Activated naive CD4-positive, alpha-beta T cell treated with anti-CD3 and anti-CD28 coated beads for 36 hours (primary cell): ENCODE measurements around the gene RAPGEF2. TPM values are rescaled to one million over a fixed set of nuclear protein-coding genes. Genes with fewer than 3 reads are reported as not detected.

Experiments used
- CTCF ChIA-PET: fragments of 350-600 bp; sonication (Branson Sonifier 250); formaldehyde crosslinking; loops from one replicate; lab custom pipeline; 2021; ENCODE audit warnings: antibody characterized with exemption; lab: Charles Lee
- DNase-seq: peaks from one replicate; pipeline ENCODE4 v3.0.0-alpha.2; 2020
- H3K27ac Mint-ChIP-seq: one replicate; pipeline ENCODE4 v1.8.0; 2021; ENCODE audit warnings: mild to moderate bottlenecking, mixed read lengths
- H3K27me3 Mint-ChIP-seq: one replicate; pipeline ENCODE4 v1.8.0; 2021; ENCODE audit warnings: low read depth, mixed read lengths
- H3K36me3 Mint-ChIP-seq: one replicate; pipeline ENCODE4 v1.8.0; 2021; ENCODE audit warnings: low read depth, mixed read lengths
- H3K4me1 Mint-ChIP-seq: one replicate; pipeline ENCODE4 v1.8.0; 2021; ENCODE audit warnings: low read depth, mixed read lengths
- H3K4me3 Mint-ChIP-seq: one replicate; pipeline ENCODE4 v1.8.0; 2021; ENCODE audit warnings: mild to moderate bottlenecking, moderate library complexity, mixed read lengths
- H3K9me3 Mint-ChIP-seq: one replicate; pipeline ENCODE4 v1.8.0; 2021; ENCODE audit warnings: mixed read lengths
- intact Hi-C: fragments of 100-400 bp; cut with micrococcal nuclease; formaldehyde crosslinking; loops from one replicate; pipeline ENCODE4 v1.15.1; 2023
- total RNA-seq, 2 experiments: library from RNA; stranded (reverse); gene quantifications; one replicate each; pipeline ENCODE4 v1.2.3, GENCODE V29; 2021

Gene RAPGEF2
- total RNA-seq, 2 experiments from 2014 or later: 21.2 to 26.1 TPM

- intact Hi-C loops: no loop called here
- Mint-ChIP-seq H3K4me3 (no peak overlapping the region), H3K9me3 (no peaks in the 10 kb centered on the region), H3K27me3 (no peaks in the 10 kb centered on the region), H3K27ac (no peak overlapping the region), H3K4me1 (peaks cover 11% of the 10 kb centered on the region), H3K36me3 (peaks cover 4% of the 10 kb centered on the region)
- no peak for DNase-seq
- CTCF ChIA-PET: no interaction called here
Observed at GRCh38 chr4:159220353-159220752, 117.5 kb downstream of the RAPGEF2 start.

GRCh38 chr4:159221280-159221679 is 118.4 kb downstream of the RAPGEF2 start:
- Mint-ChIP-seq H3K36me3 (peaks cover 2% of the 10 kb centered on the region), H3K4me1 (peaks cover 11% of the 10 kb centered on the region), H3K27ac (no peak overlapping the region), H3K27me3 (no peaks in the 10 kb centered on the region), H3K9me3 (no peaks in the 10 kb centered on the region), H3K4me3 (no peak overlapping the region)
- intact Hi-C loops: no loop called here
- DNase-seq: no peak
- CTCF ChIA-PET: no interaction called here

- intact Hi-C loops: no loop called here
- no peak for DNase-seq
- Mint-ChIP-seq H3K27ac (no peak overlapping the region), H3K27me3 (no peaks in the 10 kb centered on the region), H3K36me3 (peaks cover 2% of the 10 kb centered on the region), H3K4me3 (no peak overlapping the region), H3K9me3 (no peaks in the 10 kb centered on the region), H3K4me1 (peaks cover 14% of the 10 kb centered on the region)
- CTCF ChIA-PET: no interaction called here
Observed at GRCh38 chr4:159222043-159222552, 119.2 kb downstream of the RAPGEF2 start.

GRCh38 chr4:159224408-159224807 is 121.5 kb downstream of the RAPGEF2 start:
- no peak for DNase-seq
- no peaks in the 10 kb centered on the region for H3K27me3 Mint-ChIP-seq

GRCh38 chr4:159227378-159227777 is 124.5 kb downstream of the RAPGEF2 start:
- peaks cover 2% of the 10 kb centered on the region for H3K36me3 Mint-ChIP-seq
- no peak overlapping the region for H3K27ac Mint-ChIP-seq
- intact Hi-C loops: no loop called here
- peaks cover 2% of the 10 kb centered on the region for H3K9me3 Mint-ChIP-seq
- CTCF ChIA-PET: interaction anchor here (0.8 kb wide), 1 partner anchor 24 kb away, joined by 3 read pairs; no protein-coding TSS in a partner anchor
- H3K4me3 Mint-ChIP-seq: no peak overlapping the region
- DNase-seq: no peak
- H3K4me1 Mint-ChIP-seq: peaks cover 16% of the 10 kb centered on the region
- H3K27me3 Mint-ChIP-seq: no peaks in the 10 kb centered on the region

More at GRCh38 chr4:159224408-159224807, 121.5 kb downstream of the RAPGEF2 start:
- Mint-ChIP-seq H3K27ac (no peak overlapping the region), H3K9me3 (no peaks in the 10 kb centered on the region), H3K36me3 (peaks cover 2% of the 10 kb centered on the region), H3K4me3 (no peak overlapping the region), H3K4me1 (peaks cover 16% of the 10 kb centered on the region)
- intact Hi-C loops: no loop called here
- CTCF ChIA-PET: interaction anchor here (0.7 kb wide), 1 partner anchor 250 kb away, joined by 3 read pairs; no protein-coding TSS in a partner anchor

GRCh38 chr4:159227984-159228383 is 125.1 kb downstream of the RAPGEF2 start:
- peaks cover 2% of the 10 kb centered on the region for H3K9me3 Mint-ChIP-seq
- peaks cover 21% of the 10 kb centered on the region for H3K4me1 Mint-ChIP-seq
- CTCF ChIA-PET: interaction anchor here (0.6 to 1.2 kb wide), 2 partner anchors 10 to 504 kb away, joined by 3 read pairs; no protein-coding TSS in a partner anchor
- peaks cover 2% of the 10 kb centered on the region for H3K36me3 Mint-ChIP-seq
- H3K27ac Mint-ChIP-seq: no peak overlapping the region
- intact Hi-C loops: no loop called here
- no peak overlapping the region for H3K4me3 Mint-ChIP-seq
- H3K27me3 Mint-ChIP-seq: no peaks in the 10 kb centered on the region
- no peak for DNase-seq

GRCh38 chr4:159229164-159229563 is 126.3 kb downstream of the RAPGEF2 start:
- H3K4me3 Mint-ChIP-seq: no peak overlapping the region
- intact Hi-C loops: no loop called here
- DNase-seq: no peak
- H3K4me1 Mint-ChIP-seq: peaks cover 26% of the 10 kb centered on the region
- H3K36me3 Mint-ChIP-seq: peaks cover 3% of the 10 kb centered on the region
- H3K27ac Mint-ChIP-seq: no peak overlapping the region
- peaks cover 2% of the 10 kb centered on the region for H3K9me3 Mint-ChIP-seq
- CTCF ChIA-PET: interaction anchor here (1.2 kb wide), 1 partner anchor 505 kb away, joined by 3 read pairs; no protein-coding TSS in a partner anchor
- H3K27me3 Mint-ChIP-seq: no peaks in the 10 kb centered on the region

GRCh38 chr4:159232465-159233106 is 129.7 kb downstream of the RAPGEF2 start:
- H3K36me3 Mint-ChIP-seq: peaks cover 7% of the 10 kb centered on the region
- peaks cover 22% of the 10 kb centered on the region for H3K4me1 Mint-ChIP-seq
- intact Hi-C loops: loop anchor here (1.0 kb wide), 1 partner anchor 26 kb away; no protein-coding TSS in a partner anchor
- no peak overlapping the region for H3K27ac Mint-ChIP-seq
- peaks cover 2% of the 10 kb centered on the region for H3K9me3 Mint-ChIP-seq
- no peaks in the 10 kb centered on the region for H3K27me3 Mint-ChIP-seq
- no peak overlapping the region for H3K4me3 Mint-ChIP-seq
- DNase-seq: no peak
- CTCF ChIA-PET: no interaction called here

- no peak for DNase-seq
- Mint-ChIP-seq H3K9me3 (peaks cover 2% of the 10 kb centered on the region), H3K27ac (no peak overlapping the region), H3K36me3 (peaks cover 8% of the 10 kb centered on the region), H3K27me3 (no peaks in the 10 kb centered on the region), H3K4me3 (no peak overlapping the region), H3K4me1 (peaks cover 39% of the 10 kb centered on the region)
- CTCF ChIA-PET: interaction anchor here (2.7 kb wide), 1 partner anchor 33 kb away, joined by 8 read pairs; no protein-coding TSS in a partner anchor
- intact Hi-C loops: no loop called here
Observed at GRCh38 chr4:159235779-159236368, 133.0 kb downstream of the RAPGEF2 start.

GRCh38 chr4:159237975-159238374 is 135.1 kb downstream of the RAPGEF2 start:
- DNase-seq: no peak
- Mint-ChIP-seq H3K9me3 (no peaks in the 10 kb centered on the region), H3K27ac (no peak overlapping the region), H3K27me3 (no peaks in the 10 kb centered on the region), H3K4me3 (no peak overlapping the region), H3K4me1 (peaks cover 29% of the 10 kb centered on the region), H3K36me3 (peaks cover 11% of the 10 kb centered on the region)
- CTCF ChIA-PET: interaction anchor here (0.6 to 1.5 kb wide), 3 partner anchors 10 to 88 kb away, joined by 3 to 6 read pairs (median 5); no protein-coding TSS in a partner anchor
- intact Hi-C loops: no loop called here

GRCh38 chr4:159238631-159239030 is 135.8 kb downstream of the RAPGEF2 start:
- Mint-ChIP-seq H3K9me3 (no peaks in the 10 kb centered on the region), H3K27me3 (no peaks in the 10 kb centered on the region), H3K4me3 (no peak overlapping the region), H3K36me3 (peaks cover 10% of the 10 kb centered on the region), H3K4me1 (peaks cover 25% of the 10 kb centered on the region), H3K27ac (no peak overlapping the region)
- CTCF ChIA-PET: no interaction called here
- intact Hi-C loops: no loop called here
- no peak for DNase-seq

GRCh38 chr4:159239629-159240028 is 136.8 kb downstream of the RAPGEF2 start:
- CTCF ChIA-PET: interaction anchor here (0.6 kb wide), 1 partner anchor 565 kb away, joined by 4 read pairs; no protein-coding TSS in a partner anchor
- Mint-ChIP-seq H3K4me1 (peaks cover 25% of the 10 kb centered on the region), H3K9me3 (no peaks in the 10 kb centered on the region), H3K36me3 (peaks cover 16% of the 10 kb centered on the region), H3K4me3 (no peak overlapping the region), H3K27ac (no peak overlapping the region), H3K27me3 (no peaks in the 10 kb centered on the region)
- intact Hi-C loops: no loop called here
- DNase-seq: no peak
